HG02870 (cell line): ENCODE data around the gene FRMD6.
A peak's percentile ranks its signal among the peaks of the same experiment; 100 is the strongest.
"Not testable (repeated sequence)": the region's sequence is repeated elsewhere in the genome, so short reads cannot be mapped to it uniquely, and the experiment has no call there.

Experiments used
- ATAC-seq: cut with Tn5 transposase; IDR thresholded peaks from one replicate; pipeline ENCODE4 v1.9.1; 2021; ENCODE audit warnings: mild to moderate bottlenecking, moderate library complexity; ENCODE audit not compliant: unreplicated experiment

Gene FRMD6

GRCh38 chr14:51717766-51718165, 66.1 kb downstream of the FRMD6 start:
- no peak for ATAC-seq

DNA sequence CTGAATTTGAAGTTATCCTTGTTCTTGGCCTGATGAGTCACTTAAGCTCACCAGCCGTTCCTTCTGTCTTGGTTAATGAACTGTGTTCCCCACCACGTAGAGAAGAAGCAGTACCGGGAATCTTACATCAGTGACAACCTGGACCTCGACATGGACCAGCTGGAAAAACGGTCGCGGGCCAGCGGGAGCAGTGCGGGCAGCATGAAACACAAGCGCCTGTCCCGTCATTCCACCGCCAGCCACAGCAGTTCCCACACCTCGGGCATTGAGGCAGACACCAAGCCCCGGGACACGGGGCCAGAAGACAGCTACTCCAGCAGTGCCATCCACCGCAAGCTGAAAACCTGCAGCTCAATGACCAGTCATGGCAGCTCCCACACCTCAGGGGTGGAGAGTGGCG, 68.2 kb downstream of the FRMD6 start:
- ATAC-seq, result no peak

- peak; percentile 48 for ATAC-seq
Observed at GRCh38 chr14:51723990-51724389, 72.3 kb downstream of the FRMD6 start.

- peak; percentile 16 for ATAC-seq
Observed at GRCh38 chr14:51724650-51725049, 72.9 kb downstream of the FRMD6 start.

DNA sequence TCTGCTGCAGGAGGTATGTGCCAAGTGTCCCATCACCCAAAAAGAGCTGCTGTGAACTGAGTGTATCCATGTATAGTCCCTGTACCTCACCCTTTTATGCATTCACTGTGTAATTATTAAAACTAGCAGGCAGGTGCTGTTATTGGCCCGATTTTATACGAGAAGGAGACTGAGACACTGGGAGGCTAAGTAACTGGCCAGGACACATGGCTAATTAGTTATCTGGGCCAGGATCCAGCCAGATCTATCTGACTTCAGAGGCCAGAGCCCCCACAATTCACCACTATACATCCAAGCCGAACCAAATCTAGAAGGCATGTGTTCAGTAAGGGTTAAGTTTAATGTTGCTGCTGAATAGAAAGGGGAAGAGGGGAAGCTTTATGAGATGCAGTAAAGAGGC, 73.4 kb downstream of the FRMD6 start:
- no peak for ATAC-seq

- ATAC-seq, result no peak
Observed at GRCh38 chr14:51726166-51726899, 74.6 kb downstream of the FRMD6 start.

DNA sequence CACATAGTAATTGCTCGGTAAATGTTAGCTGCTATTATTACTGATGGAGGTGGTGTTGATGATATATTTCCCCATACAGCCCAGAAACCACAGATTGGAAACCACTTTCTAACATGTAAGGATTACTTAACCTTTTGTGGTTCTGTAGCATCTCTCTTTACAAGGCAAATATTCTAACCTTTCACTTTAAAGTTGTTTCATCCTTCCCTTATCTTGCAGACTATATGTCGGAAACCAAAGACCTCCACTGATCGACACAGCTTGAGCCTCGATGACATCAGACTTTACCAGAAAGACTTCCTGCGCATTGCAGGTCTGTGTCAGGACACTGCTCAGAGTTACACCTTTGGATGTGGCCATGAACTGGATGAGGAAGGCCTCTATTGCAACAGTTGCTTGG, 75.8 kb downstream of the FRMD6 start:
- ATAC-seq, result no peak

GRCh38 chr14:51730098-51730497, 78.4 kb downstream of the FRMD6 start:
- no peak for ATAC-seq

DNA sequence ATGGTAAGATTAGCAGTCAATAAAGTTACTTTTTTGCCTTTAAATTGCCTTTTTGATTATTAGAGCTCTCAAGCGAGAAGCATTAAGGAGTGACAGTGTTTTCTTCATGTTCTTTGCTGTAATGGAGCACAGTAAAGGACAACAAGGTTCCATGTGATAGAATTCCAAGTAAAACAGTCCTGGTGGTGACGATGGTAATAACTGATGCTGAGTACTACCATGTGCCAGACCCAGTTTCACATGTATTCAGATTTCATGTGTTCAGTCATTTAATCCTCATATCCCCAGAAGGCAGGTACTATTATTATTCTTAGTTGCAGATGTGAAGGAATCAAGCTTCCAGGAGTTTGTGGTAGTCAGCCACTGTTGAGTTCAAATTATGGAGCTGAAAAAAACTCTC, 79.0 kb downstream of the FRMD6 start:
- ATAC-seq, result no peak

DNA sequence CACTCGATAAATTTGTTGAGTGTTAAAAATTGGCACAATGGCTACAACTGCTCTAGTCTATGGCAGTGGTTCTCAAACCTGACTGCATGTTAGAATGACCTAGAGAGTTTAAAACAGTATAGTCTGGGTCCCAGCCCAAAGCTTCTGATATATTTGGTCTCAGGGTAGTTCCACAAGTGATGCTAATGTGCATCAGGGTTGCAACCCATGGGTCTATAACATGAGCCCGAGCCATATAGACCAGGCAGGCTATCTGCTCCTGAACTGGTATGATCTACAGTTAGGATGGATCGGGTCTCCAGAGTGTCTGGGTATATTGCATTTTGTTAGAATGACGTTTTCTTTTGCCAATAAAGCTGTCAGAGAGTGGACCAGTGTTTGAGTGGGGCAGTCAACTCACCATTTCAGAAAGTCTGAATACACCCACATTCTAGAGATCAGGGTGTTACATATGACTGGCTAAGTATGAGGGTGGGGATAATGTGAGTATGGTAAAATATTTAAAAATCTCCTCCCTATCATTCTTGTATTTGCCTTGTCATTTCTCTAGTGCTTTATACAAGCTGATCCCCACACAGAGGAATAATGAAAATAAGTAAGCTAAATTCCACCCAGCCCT, 80.9 kb downstream of the FRMD6 start:
- no peak for ATAC-seq

DNA sequence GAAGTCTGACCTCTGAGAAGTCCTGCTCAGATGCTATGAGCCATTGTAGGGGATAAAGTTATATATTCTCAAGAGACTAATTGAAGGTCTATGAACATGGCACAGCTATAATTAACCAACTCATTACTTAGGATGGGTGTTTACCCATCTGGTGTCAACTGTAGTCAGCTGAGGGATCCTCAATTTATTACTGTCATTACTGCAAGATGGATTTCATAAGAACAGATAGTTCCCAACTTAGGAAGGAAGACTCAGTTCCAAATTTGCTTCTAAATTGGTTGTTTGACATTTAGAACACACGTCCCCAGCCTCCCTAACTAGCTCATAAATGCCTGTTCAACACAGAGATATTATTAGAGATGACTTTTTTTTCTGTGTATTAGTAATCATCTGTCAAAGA, 81.4 kb downstream of the FRMD6 start:
- ATAC-seq, result no peak

- ATAC-seq, result no peak
Observed at GRCh38 chr14:51735851-51736250, 84.1 kb downstream of the FRMD6 start.

DNA sequence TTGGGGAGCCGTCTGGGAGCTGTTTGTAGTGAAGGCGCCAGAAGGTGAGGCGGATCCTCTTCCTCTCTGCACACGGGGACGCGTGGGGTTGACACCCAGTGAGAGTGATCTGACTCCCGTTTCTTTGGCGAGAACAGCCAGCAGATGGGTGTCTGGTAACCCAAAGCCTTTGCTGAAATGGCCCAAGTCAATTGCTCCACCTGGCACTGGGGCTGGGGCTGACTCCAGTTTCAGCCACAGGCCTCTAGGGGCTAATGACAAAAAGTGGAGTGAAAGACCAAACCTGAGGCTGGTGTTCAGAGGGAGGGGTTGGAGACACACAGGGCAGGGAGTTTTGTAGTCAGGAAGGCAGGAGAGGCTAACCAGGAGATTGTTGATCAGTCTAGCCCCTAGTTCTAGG, 87.0 kb downstream of the FRMD6 start:
- peak; percentile 57 for ATAC-seq

DNA sequence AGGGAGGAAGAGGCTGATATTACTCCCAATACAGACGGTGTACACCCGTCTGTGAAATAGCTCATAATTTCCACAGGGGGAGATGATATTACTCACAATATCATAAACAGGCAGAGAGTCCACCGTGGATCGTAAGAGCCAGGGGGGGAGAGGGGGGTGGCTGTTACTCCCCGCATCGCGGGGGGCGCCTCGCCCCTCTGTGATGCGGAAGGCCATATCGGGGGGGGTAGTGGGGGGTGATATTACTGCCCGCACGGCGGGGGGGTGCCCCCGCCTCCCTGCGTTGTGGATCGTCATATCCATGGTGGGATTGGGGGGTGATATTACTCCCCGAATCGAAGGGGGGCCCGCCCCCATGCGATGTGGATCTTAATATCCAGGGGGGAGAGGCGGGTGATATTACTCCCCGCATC, 91.9 kb downstream of the FRMD6 start:
- no peak for ATAC-seq

DNA sequence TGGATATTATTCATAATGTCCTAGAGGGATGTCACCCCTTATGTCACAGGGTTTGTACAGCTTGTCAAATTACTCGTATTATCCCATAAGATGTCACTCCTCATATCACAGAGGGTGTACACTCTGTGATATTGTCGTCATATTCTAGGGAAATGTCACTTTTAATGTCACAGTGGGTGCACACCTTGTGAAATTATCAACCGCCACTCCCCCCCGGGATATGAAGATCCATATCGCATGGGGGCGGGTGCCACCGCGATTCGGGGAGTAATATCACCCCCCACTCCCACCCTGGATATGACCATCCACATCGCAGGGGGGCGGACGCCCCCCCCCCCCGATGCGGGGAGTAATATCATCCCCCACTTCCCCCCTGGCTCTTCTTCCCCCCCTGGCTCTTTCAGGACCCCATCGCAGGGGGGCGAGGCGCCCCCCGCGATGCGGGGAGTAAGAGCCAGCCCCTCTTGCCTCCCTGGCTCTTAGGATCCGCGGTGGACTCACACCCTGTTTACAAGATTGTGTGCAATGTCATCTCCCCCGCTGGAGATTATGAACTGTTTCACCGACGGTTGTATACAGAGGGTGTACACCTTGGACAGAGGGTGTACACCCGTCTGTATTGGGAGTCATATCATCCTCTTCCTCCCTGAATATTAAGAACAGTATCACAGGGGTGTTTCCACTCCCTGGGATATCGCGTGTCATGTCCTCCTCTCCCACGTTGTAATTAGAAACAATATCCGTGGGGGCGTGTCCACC, 92.8 kb downstream of the FRMD6 start:
- no peak for ATAC-seq

- not testable (repeated sequence) for ATAC-seq
Observed at GRCh38 chr14:51746823-51747222, 95.1 kb downstream of the FRMD6 start.

GRCh38 chr14:51750542-51750941, 98.8 kb downstream of the FRMD6 start:
- ATAC-seq, result no peak

DNA sequence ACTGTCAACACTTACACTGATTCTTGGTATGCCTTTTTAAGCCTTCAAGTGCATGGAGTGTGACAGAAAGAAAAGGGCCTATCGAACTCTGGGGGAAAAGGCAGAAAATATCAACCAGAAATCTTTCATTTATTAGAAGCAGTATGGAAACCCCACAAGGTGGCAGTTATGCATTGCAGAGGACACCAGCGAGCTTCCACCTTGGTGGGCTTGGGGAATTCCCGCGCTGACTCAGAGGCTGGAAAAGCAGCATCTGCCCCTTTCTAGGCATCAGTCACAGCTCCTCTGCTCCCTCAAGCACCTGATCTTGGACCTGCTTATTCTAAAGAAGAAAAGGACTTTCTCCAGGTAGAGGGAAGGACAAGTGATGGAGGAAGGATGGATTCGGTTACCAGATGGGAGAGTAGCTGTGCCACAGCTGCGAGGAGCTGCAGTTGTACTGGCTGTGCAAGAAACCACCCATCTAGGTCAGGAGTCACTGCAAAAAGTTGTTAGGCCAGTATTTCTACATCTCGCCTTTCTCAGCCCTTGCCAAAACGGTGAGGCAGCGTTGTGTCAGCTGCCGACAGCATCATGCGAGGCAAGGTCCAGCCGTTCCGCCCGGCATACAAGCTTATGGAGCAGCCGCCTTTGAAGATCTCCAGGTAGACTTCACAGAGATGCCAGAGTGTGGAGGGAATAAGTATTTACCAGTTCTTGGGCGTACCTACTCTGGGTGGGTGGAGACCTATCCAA, 100.1 kb downstream of the FRMD6 start:
- ATAC-seq, result not testable (repeated sequence)

- ATAC-seq, result not testable (repeated sequence)
Observed at GRCh38 chr14:51757756-51758155, 106.0 kb downstream of the FRMD6 start.

GRCh38 chr14:51759950-51760349, 108.2 kb downstream of the FRMD6 start:
- no peak for ATAC-seq

DNA sequence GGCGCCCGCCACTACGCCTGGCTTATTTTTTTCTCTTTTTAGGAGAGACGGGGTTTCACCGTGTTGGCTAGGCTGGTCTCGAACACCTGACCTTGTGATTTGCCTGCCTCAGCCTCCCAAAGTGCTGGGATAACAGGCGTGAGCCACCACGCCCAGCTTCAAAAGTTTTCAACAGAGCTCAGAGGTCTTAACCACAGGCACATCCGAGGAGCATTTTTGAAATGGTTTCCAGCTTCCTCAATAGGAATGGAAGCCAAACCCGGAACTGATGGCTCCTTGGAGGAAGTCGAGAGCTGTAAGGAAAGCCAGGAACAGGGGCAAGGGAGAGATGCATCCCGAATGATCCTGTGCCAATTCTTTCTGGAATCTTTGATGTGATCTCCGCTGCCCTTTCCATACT, 114.0 kb downstream of the FRMD6 start:
- not testable (repeated sequence) for ATAC-seq
